Fibroblast of skin of left quadriceps (primary cell): ENCODE data around the gene C2CD2.
"Not testable (repeated sequence)": the region's sequence is repeated elsewhere in the genome, so short reads cannot be mapped to it uniquely, and the experiment has no call there.

Source experiments
- DNase-seq, 2 experiments: peaks; one replicate each; pipeline ENCODE4 v3.0.0-alpha.2; 2013; ENCODE audit warnings: low read depth in 2 of 2

C2CD2 gene

DNA sequence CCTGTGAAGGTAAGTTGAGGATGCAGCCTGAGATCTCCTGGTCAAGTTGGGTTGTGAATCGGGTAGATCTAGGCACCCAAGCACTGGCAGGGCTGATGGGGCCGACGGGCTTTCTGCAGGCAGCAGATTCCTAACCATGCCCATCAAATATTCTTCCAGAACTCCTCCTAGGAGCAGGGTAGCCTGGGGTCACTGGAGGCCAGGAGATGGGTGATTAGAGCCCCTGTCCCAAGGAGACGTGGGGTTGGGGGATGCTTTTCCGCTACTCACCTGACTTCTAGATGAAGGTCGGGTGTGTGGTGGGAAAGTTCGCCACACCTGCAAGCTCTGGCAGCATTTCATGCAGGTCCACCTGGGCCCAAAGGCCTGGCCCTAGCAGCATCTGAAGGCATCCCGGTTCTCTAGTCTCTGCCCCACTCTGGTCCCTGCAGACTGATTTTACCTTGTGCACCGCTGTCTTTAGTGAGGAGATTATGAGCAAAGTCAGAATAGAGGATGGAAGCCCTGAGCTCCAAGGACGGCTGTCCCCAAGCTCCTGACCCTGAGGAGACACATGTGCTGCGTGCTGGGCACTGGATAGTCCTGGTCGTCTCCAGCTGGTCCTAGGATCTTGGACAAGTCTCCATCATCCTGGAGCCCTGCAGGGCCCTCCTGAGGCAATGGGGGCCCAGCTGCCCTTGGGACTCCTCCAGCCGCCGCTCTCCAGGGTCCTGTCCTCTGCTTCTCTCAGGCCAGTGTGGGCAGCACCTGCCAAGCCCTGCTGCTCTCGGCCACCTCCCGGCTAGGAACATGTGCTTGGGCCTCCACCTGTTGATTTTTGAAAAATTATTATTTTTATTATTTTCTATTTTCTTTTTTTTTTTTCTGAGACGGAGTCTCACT, 21.8 kb upstream of the C2CD2 start:
- no peak for DNase-seq

DNA sequence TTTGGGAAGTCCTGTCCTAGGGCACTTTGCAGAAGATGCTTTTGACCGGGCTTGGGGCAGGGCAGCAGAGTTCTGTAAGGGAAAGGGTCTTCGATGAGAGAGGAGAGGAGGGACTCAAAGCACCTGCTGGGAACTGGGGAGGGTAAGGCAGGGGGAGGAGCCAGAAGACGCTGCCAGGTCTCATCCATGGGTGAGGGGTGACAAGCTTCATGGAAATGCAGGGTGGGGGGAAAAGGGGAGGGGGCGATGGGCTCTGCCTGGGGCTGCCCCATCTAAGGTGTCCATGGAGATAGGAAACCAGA, 20.9 kb upstream of the C2CD2 start:
- no peak for DNase-seq

DNA sequence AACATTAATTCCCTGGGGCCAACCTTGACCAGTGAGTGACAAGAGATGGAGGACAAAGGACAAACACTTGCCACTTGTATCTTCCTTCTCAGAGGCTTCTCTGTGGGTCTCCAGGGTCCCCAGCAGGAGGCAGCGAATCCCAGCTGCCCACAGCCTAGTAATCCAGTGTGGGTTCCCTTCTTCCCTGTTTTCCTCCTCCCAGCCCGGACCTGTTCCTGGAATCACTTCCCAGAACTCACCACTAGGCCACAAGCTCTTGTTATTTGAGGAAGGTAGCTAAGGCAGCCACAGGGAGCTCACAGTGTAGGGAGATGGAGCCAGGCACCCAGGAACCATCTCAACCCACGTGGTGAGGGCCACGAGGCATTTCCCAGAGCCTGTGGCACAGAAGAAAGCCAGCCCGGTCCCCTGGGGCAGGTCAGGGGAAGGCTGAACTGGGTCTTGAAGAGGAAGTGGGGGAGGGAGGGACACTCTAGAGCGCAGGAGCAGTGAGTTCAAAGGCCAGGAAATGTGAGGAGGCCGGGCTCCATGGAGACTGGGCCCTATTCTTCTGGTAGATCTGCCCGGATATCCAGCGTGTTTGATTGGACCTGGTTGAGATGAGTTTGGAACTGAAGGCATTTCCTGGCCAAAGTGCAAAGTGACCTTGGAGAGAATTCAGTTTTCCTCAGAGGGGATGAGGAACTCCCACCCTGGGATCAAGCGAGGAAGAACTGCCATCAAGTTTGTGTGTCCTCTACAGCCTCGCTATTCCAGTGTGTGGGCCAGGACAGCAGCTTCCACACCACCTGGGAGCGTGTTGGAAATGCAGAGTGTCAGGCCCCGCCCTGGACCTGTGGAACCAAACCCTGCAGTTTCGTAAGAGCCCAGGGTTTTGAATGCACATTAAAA, 20.3 kb upstream of the C2CD2 start:
- no peak for DNase-seq

DNA sequence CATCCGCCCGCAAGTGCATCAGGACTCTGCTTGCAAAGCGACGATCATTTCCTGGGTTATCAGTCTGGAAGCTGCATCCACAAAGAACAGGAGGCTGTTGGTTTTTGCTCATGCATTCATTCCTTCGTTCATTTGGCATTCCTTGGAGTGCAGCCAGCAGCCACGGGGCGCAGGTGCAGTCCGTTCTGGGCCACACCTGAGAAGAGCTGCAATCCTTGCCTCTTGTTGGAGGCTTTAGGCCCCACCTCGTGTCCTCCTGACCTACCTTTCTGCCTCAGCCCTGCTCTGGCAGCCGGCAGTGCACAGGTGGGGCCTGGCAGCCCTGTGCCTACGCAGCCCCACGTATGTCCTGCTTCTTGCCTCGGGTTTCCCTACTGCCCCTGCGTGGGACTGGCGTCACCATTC, 19.6 kb upstream of the C2CD2 start:
- no peak for DNase-seq

GRCh38 chr21:41972511-41973205, 18.8 kb upstream of the C2CD2 start:
- no peak for DNase-seq

DNA sequence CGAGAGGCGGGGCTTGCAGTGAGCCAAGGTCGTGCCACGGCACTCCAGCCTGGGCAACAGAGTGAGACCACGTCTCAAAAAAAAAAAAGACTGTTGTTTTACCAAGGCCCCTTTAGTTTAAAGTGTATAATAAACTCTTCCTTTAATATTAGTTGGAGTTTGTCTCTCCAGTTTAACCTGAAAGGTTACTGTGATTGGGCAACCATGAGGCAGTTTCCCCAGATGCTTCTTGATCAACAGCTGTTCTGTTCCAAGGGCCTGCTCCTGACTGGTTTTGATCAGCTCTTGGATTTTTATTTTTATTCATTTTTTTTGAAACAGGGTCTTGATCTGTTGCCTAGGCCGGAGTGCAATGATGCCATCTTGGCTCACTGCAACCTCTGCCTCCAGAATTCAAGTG, 18.1 kb upstream of the C2CD2 start:
- no peak for DNase-seq

GRCh38 chr21:41970751-41971653, 17.2 kb upstream of the C2CD2 start:
- no peak for DNase-seq

- no peak for DNase-seq
Observed at GRCh38 chr21:41970106-41970391, 16.2 kb upstream of the C2CD2 start.

- DNase-seq, result no peak
Observed at GRCh38 chr21:41967708-41968107, 13.9 kb upstream of the C2CD2 start.

DNA sequence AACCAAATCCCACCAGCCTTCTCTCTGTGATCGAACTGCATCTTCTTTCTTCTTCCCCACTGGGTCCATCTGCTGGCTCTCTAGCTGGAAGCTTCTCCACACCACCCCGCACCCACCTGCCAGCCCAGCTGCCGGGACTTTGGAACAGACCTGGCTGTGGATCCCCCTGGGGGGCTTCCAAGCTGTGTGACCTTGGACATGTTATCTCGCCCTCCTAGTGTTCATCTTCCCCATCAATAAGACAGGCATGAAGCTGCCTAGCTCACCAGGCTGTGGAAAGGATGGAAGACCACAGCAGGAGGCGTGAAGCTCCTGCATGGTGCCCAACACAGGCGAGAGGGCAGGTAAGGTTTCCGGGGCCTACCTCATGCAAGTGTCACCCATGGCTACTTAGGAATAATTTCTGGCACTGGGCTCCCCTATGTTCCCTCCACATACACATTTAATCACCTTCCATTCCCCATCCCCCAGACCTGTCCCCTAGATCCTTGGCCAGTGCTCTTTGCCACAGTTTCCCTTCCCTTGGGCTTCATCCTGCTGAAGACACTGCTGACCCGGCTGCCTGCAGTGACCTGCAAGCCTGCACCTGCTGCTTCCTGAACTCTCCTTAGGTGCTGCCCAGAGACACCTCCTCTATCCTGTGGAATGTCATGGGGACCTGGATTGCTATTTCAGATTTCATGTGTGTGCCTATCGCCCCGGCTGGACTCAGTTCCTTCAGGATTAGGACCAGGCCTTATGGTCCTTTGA, 13.2 kb upstream of the C2CD2 start:
- DNase-seq, result no peak

- DNase-seq, result no peak
Observed at GRCh38 chr21:41966041-41966833, 12.4 kb upstream of the C2CD2 start.

GRCh38 chr21:41965461-41966013, 11.7 kb upstream of the C2CD2 start:
- no peak for DNase-seq

DNA sequence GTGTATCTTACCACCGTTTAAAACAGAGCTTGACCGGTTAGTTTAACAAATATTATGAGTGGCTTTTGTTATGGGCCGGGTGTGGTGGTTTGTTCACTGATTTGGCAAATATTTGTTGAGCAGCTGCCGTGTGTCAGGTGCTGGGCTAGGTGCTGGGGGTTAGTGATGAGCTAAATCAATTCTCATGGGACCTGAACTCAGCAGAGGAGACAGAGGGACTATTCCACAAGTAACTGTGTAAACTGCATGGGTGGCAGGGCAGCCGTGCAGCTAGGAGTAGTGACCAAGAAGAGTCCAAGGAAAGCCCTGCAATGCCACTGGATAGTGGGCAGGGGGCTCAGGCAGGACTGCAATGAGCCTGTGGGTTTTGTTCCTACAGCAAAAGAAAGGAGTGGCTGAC, 11.2 kb upstream of the C2CD2 start:
- no peak for DNase-seq

GRCh38 chr21:41964171-41964570, 10.4 kb upstream of the C2CD2 start:
- no peak for DNase-seq

DNA sequence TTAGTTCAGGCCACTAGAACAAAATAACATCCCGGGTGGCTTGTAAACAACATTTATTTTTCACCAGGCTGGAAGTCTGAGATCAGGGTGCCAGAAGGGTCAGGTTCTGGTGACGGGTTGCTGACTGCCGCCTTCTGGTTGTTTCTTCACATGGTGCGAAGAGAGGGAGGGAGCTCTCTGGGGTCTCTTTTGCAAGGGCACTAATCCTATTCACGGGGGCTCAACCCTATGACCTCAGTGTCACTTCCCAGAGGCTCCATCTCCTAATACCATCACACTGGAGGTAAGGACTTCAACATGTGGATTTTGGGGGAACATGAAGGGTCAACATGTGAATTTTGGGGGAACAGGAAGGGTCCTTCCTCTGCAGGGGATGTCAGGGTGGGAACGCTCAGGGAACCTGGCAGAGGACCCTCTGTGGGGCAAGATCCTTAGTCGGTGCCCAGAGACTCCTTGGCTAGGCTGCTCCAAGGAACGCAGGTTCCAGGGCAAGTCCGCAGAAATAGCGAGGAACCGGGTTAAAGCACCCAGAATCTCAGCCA, 8.7 kb upstream of the C2CD2 start:
- DNase-seq, result no peak

GRCh38 chr21:41961753-41962152, 7.9 kb upstream of the C2CD2 start:
- DNase-seq, result no peak

- peak; percentile 11 to 17 for DNase-seq
Observed at GRCh38 chr21:41961282-41961701, 7.5 kb upstream of the C2CD2 start.

DNA sequence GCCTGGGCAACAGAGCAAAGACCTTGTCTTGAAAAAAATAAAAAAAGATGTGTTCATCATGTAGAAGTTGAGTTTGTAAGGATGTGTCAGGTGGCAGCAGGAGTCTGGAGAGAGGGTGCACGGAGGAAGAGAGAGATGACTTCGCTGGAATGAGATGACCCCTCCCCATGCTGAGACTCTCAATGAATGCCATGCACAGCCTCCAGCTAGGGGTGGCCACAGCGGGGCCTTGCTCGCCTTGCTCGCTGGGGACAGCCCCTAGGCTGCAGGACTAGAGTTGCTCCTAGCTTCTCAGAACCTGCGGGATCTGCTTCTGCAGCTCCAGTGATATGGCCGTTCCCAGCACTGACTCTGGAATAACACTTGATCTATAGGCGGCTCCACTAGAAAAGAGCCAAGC, 6.6 kb upstream of the C2CD2 start:
- DNase-seq, result no peak

DNA sequence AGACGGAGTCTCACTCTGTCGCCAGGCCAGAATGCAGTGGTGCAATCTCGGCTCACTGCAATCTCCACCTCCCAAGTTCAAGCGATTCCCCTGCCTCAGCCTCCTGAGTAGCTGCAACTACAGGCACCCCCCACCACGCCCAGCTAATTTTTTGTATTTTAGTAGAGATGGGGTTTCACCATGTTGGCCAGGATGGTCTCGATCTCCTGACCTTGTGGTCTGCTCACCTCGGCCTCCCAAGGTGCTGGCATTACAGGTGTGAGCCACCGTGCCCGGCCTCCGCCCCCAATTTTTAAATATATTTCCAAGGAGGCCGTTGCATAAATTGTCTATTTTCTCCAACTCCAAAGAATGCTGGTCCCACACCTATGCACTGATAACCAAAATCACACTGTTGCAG, 5.9 kb upstream of the C2CD2 start:
- DNase-seq, result not testable (repeated sequence)
